Activated T-helper 2 cell treated with anti-CD3 and anti-CD28 coated beads, Interferon-gamma antibody, Interleukin-2, Interleukin-4, amounts not matched to agents 10 μg/mL and 5 μg/mL and 100 μg/mL, durations not matched to agents 14 hours and 24 hours and 36 hours (primary cell): ENCODE data around the gene EPB41L2. TPM values are rescaled to one million over a fixed set of nuclear protein-coding genes. Genes with fewer than 3 reads are reported as not detected.
"Not testable (repeated sequence)": the region's sequence is repeated elsewhere in the genome, so short reads cannot be mapped to it uniquely, and the experiment has no call there.

ENCODE experiments used
- DNase-seq: peaks from one replicate; pipeline ENCODE4 v3.0.0; 2021; ENCODE audit warnings: low spot score
- H3K27ac Mint-ChIP-seq: one replicate; pipeline ENCODE4 v1.8.0; 2021; ENCODE audit warnings: mixed read lengths
- H3K27me3 Mint-ChIP-seq: one replicate; pipeline ENCODE4 v1.8.0; 2021; ENCODE audit warnings: low read depth, mixed read lengths
- H3K36me3 Mint-ChIP-seq: one replicate; pipeline ENCODE4 v1.8.0; 2021; ENCODE audit warnings: low read depth, mixed read lengths
- H3K4me1 Mint-ChIP-seq: one replicate; pipeline ENCODE4 v1.8.0; 2021; ENCODE audit warnings: low read depth, mixed read lengths
- H3K4me3 Mint-ChIP-seq: one replicate; pipeline ENCODE4 v1.8.0; 2021; ENCODE audit warnings: low read depth, mild to moderate bottlenecking, moderate library complexity, mixed read lengths
- H3K9me3 Mint-ChIP-seq: one replicate; pipeline ENCODE4 v1.8.0; 2021; ENCODE audit warnings: mixed read lengths
- intact Hi-C: fragments of 100-400 bp; cut with micrococcal nuclease; formaldehyde crosslinking; loops from one replicate; pipeline ENCODE4 v1.15.1; 2023
- total RNA-seq: library from RNA; stranded (reverse); gene quantifications from 2 replicates; pipeline ENCODE4 v1.2.3, GENCODE V29; 2022

The EPB41L2 gene
- total RNA-seq, 1 donor from 2014 or later, result 20.8 TPM

- H3K27ac Mint-ChIP-seq, result no peak overlapping the region
These were observed 236.4 kb downstream of the EPB41L2 start for GRCh38 chr6:130826442-130827246.

GRCh38 chr6:130825772-130826441, 237.1 kb downstream of the EPB41L2 start:
- H3K27me3 Mint-ChIP-seq, result peaks cover 11% of the 10 kb centered on the region
- H3K27ac Mint-ChIP-seq, result no peak overlapping the region
- intact Hi-C loops, result no loop called here
- no peak overlapping the region for H3K4me3 Mint-ChIP-seq
- H3K4me1 Mint-ChIP-seq, result no peaks in the 10 kb centered on the region
- no peaks in the 10 kb centered on the region for H3K9me3 Mint-ChIP-seq
- no peaks in the 10 kb centered on the region for H3K36me3 Mint-ChIP-seq
- no peak for DNase-seq

More at GRCh38 chr6:130826442-130827246, 236.4 kb downstream of the EPB41L2 start:
- Mint-ChIP-seq H3K27me3 (peaks cover 8% of the 10 kb centered on the region), H3K4me3 (no peak overlapping the region), H3K9me3 (no peaks in the 10 kb centered on the region), H3K4me1 (no peaks in the 10 kb centered on the region), H3K36me3 (no peaks in the 10 kb centered on the region)
- DNase-seq, result no peak
- intact Hi-C loops, result no loop called here

DNA sequence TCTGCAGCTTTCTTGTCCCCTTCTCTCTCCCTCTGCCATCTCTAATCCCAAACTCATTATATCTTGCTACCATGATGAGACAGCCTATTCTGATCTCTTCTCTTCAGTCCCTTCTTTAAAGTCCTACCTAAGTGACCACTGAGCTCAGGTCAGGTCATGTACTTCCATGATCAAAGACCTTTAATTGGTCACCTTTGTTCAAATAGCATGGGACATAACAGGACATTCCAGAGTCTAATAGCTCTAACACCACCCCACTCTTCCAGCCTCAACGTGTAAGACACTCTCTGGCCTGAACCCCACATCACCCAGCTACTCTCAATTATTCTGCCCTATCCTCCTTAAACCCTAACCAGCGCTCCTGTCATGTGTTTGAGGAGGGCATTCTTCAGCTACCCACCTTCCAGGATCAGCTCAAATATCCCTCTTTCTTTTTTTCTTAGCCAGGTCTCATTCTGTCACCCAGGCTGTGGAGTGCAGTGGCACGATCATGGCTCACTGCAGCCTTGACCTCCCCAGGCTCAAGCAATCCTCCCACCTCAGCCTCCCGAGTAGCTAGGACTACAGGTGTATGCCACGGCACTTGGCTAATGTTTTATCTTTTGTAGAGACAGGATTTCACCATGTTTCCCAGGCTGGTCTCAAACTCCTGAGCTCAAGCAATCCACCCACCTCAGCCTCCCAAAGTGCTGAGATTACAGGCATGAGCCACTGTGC, 237.9 kb downstream of the EPB41L2 start:
- Mint-ChIP-seq H3K27me3 (peaks cover 11% of the 10 kb centered on the region), H3K36me3 (no peaks in the 10 kb centered on the region), H3K9me3 (no peaks in the 10 kb centered on the region), H3K4me1 (no peaks in the 10 kb centered on the region), H3K27ac (no peak overlapping the region), H3K4me3 (no peak overlapping the region)
- intact Hi-C loops, result no loop called here
- DNase-seq, result no peak

- H3K9me3 Mint-ChIP-seq, result no peaks in the 10 kb centered on the region
- DNase-seq, result no peak
- peaks cover 3% of the 10 kb centered on the region for H3K4me1 Mint-ChIP-seq
- H3K4me3 Mint-ChIP-seq, result no peak overlapping the region
- H3K36me3 Mint-ChIP-seq, result no peaks in the 10 kb centered on the region
- intact Hi-C loops, result no loop called here
- no peak overlapping the region for H3K27ac Mint-ChIP-seq
- peaks cover 14% of the 10 kb centered on the region for H3K27me3 Mint-ChIP-seq
These were observed 240.3 kb downstream of the EPB41L2 start for GRCh38 chr6:130822736-130823135.

DNA sequence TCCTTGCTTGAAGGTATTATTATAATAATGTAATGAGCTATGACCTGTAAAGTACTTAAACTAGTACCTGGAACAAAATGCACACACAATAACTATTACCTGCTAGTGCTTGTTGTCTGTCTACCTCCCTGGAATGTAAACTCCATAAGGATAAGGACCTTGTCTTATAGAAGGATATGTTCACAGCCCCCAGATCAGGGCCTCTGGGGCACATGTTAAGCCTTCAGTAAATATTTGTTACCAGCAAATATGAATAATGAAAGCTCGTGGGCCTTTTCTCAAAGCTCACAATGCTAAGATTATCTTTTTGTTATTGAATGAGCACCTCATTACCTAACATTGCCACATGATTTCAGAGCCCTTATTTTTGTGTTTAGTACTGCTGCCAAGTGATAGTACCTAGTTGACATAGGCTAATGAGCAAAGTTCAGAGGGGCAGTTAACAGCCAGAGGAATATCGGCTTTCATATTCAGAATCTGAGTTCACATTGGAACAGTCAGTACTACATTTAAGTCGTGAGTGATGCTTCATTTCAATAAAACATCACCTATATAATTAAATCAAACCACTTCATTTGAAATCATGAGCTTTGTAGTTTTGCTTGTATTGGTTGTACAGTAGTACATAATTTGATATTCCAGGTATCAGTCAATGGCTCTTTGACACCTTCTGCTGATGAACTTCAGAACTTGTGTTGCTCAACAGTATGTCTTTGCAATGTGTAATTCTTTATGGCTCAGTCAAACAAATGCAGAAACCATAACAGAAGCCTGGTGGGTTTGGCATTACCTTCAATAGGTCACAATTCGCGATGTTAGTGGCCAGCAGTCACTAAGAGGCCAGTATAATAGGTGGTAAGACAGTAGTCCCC, 247.6 kb downstream of the EPB41L2 start:
- Mint-ChIP-seq H3K27me3 (peaks cover 3% of the 10 kb centered on the region), H3K36me3 (no peaks in the 10 kb centered on the region), H3K27ac (no peak overlapping the region), H3K4me3 (no peak overlapping the region), H3K9me3 (no peaks in the 10 kb centered on the region), H3K4me1 (peaks cover 3% of the 10 kb centered on the region)
- intact Hi-C loops, result no loop called here
- no peak for DNase-seq

DNA sequence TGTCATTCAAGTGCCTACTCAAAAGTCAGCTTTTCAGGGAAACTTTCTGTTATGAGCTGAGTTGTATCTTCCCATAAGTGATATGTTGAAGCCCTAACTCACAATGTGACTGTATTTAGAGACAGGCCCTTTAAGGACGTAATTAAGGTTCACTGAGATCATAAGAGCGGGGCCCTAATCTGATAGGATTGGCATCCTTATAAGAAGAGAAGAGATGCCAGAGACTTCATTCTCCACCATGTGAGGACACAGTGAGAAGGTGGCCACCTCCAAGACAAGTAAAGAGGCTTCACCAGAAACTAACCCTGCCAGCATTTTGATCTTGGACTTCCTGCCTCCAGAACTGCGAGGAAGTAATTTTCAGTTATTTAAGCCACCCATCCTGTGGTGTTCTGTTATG, 248.5 kb downstream of the EPB41L2 start:
- Mint-ChIP-seq H3K36me3 (no peaks in the 10 kb centered on the region), H3K4me1 (peaks cover 3% of the 10 kb centered on the region), H3K27me3 (peaks cover 5% of the 10 kb centered on the region), H3K9me3 (no peaks in the 10 kb centered on the region), H3K27ac (no peak overlapping the region), H3K4me3 (no peak overlapping the region)
- intact Hi-C loops, result no loop called here
- DNase-seq, result no peak

DNA sequence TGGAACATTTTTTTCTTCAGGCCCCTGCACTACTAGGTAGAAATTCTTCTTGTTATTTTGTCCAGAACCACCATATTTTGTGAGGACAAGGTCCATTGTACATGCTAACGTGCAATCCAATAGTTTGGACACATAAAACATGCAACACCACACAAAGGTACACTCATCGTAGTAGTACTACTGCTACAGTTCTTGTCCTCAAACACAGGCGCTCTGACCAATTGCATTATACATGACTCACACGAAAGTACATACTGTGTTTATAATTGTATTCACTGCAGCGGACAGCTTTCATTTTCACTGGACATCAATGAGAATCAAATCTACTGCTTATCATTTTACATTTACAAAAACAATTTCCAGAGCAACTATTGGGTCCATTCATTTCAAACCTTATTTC, 251.1 kb downstream of the EPB41L2 start:
- DNase-seq, result no peak
- intact Hi-C loops, result no loop called here
- no peaks in the 10 kb centered on the region for H3K4me1 Mint-ChIP-seq
- H3K36me3 Mint-ChIP-seq, result no peaks in the 10 kb centered on the region
- no peaks in the 10 kb centered on the region for H3K9me3 Mint-ChIP-seq
- H3K4me3 Mint-ChIP-seq, result no peak overlapping the region
- H3K27me3 Mint-ChIP-seq, result peaks cover 8% of the 10 kb centered on the region
- H3K27ac Mint-ChIP-seq, result no peak overlapping the region

GRCh38 chr6:130810307-130811030, 252.6 kb downstream of the EPB41L2 start:
- no peak overlapping the region for H3K27ac Mint-ChIP-seq
- H3K36me3 Mint-ChIP-seq, result no peaks in the 10 kb centered on the region
- intact Hi-C loops, result no loop called here
- no peaks in the 10 kb centered on the region for H3K9me3 Mint-ChIP-seq
- H3K27me3 Mint-ChIP-seq, result peaks cover 12% of the 10 kb centered on the region
- no peaks in the 10 kb centered on the region for H3K4me1 Mint-ChIP-seq
- no peak for DNase-seq
- H3K4me3 Mint-ChIP-seq, result no peak overlapping the region

GRCh38 chr6:130801368-130801767, 261.7 kb downstream of the EPB41L2 start:
- H3K4me1 Mint-ChIP-seq, intact Hi-C loops, H3K4me3 Mint-ChIP-seq, H3K27ac Mint-ChIP-seq, DNase-seq, H3K36me3 Mint-ChIP-seq, H3K27me3 Mint-ChIP-seq, H3K9me3 Mint-ChIP-seq: not testable (repeated sequence)

DNA sequence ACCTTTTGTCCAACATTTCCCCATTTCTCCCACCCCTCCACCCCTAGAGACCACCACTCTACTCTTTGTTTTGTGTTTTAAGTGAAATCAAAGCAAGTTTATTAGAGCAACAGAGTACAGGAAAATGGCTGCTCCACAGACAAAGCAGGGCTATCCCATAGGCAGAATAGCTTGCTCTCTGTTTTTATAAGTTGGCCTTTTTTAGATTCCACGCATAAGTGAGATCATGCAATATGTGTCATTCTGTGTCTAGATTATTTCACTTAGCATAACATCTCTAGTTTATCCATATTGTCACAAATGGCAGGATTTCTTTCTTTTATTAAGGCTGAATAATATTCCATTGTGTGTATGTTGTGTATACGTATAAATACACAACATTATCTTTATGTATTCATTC, 266.0 kb downstream of the EPB41L2 start:
- Mint-ChIP-seq H3K9me3 (no peaks in the 10 kb centered on the region), H3K4me1 (no peaks in the 10 kb centered on the region), H3K4me3 (no peak overlapping the region), H3K27ac (no peak overlapping the region), H3K27me3 (no peaks in the 10 kb centered on the region), H3K36me3 (no peaks in the 10 kb centered on the region)
- DNase-seq, result no peak
- intact Hi-C loops, result no loop called here

DNA sequence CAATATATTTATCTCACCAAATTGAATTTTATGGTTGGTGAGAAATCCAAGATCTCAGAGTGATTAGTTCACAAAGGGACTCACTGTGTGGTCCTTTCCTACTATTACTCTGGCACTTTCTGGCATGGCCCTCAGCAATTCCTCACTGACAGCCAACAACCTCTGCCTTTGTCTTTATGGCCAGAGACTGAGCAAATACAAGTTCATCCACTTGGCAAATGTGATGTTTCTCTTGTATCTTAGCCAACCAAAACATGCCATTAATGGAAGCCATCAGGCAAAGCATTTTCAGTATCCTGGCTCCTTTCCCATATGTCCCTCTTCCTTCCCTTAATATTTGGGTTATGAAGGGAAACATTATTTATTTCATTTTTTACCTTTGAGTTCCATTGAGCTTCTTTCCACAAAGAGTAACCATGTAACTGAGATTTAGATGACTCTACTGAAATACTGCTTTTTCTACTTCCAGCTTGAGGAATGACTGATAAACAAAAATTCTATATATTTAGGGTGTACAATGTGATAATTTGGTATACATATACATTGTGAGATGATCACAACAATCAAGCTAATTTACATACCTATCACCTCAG, 266.6 kb downstream of the EPB41L2 start:
- no peaks in the 10 kb centered on the region for H3K36me3 Mint-ChIP-seq
- H3K9me3 Mint-ChIP-seq, result no peaks in the 10 kb centered on the region
- no peak for DNase-seq
- H3K27ac Mint-ChIP-seq, result no peak overlapping the region
- intact Hi-C loops, result no loop called here
- no peaks in the 10 kb centered on the region for H3K27me3 Mint-ChIP-seq
- H3K4me3 Mint-ChIP-seq, result no peak overlapping the region
- H3K4me1 Mint-ChIP-seq, result no peaks in the 10 kb centered on the region

GRCh38 chr6:130794738-130795137, 268.3 kb downstream of the EPB41L2 start:
- intact Hi-C loops, result no loop called here
- no peaks in the 10 kb centered on the region for H3K27me3 Mint-ChIP-seq

More at GRCh38 chr6:130794738-130795137, 268.3 kb downstream of the EPB41L2 start:
- no peaks in the 10 kb centered on the region for H3K36me3 Mint-ChIP-seq
- H3K9me3 Mint-ChIP-seq, result no peaks in the 10 kb centered on the region
- no peak for DNase-seq
- no peak overlapping the region for H3K4me3 Mint-ChIP-seq
- no peak overlapping the region for H3K27ac Mint-ChIP-seq
- no peaks in the 10 kb centered on the region for H3K4me1 Mint-ChIP-seq
